ENCODE data around the gene AQP12A.
A peak's percentile ranks its signal among the peaks of the same experiment; 100 is the strongest.

The AQP12A gene

GRCh38 chr2:240701091-240701735, 9.5 kb downstream of the AQP12A start:
- H3K36me3 ChIP-seq: no peaks in the 10 kb centered on the region
- no peaks in the 10 kb centered on the region for H3K27me3 ChIP-seq (ENCODE audit: insufficient read depth, low read depth, severe bottlenecking)
- no peak for TF ChIP-seq CTCF (IDR thresholded peaks at IDR 0.05; ENCODE audit: low read depth, low read length)
- DNase-seq: no peak
- no peaks in the 10 kb centered on the region for H3K9me3 ChIP-seq (ENCODE audit: severe bottlenecking)
- H3K4me3 ChIP-seq (ENCODE audit: low read depth, low read length): no peak overlapping the region
- H3K27ac ChIP-seq: no peak overlapping the region

- no peak for DNase-seq
- H3K4me3 ChIP-seq (ENCODE audit: low read depth, low read length): no peak overlapping the region
- no peaks in the 10 kb centered on the region for H3K9me3 ChIP-seq (ENCODE audit: severe bottlenecking)
- no peaks in the 10 kb centered on the region for H3K27me3 ChIP-seq (ENCODE audit: insufficient read depth, low read depth, severe bottlenecking)
- TF ChIP-seq CTCF (IDR thresholded peaks at IDR 0.05; ENCODE audit: low read depth, low read length): 0 out of 2 replicates have a peak, but pooled peaks have one; percentile 25
- H3K36me3 ChIP-seq: no peaks in the 10 kb centered on the region
- H3K27ac ChIP-seq: no peak overlapping the region
These were observed 10.3 kb downstream of the AQP12A start for GRCh38 chr2:240701736-240702639.

GRCh38 chr2:240702640-240703011, 11.0 kb downstream of the AQP12A start:
- no peaks in the 10 kb centered on the region for H3K9me3 ChIP-seq (ENCODE audit: severe bottlenecking)
- no peak for DNase-seq
- no peaks in the 10 kb centered on the region for H3K27me3 ChIP-seq (ENCODE audit: insufficient read depth, low read depth, severe bottlenecking)
- H3K27ac ChIP-seq: no peak overlapping the region
- TF ChIP-seq CTCF (IDR thresholded peaks at IDR 0.05; ENCODE audit: low read depth, low read length): no peak
- H3K36me3 ChIP-seq: no peaks in the 10 kb centered on the region
- no peak overlapping the region for H3K4me3 ChIP-seq (ENCODE audit: low read depth, low read length)

- TF ChIP-seq CTCF (IDR thresholded peaks at IDR 0.05; ENCODE audit: low read depth, low read length): no peak
- H3K27ac ChIP-seq: no peak overlapping the region
- no peak for DNase-seq
- H3K36me3 ChIP-seq: no peaks in the 10 kb centered on the region
- no peaks in the 10 kb centered on the region for H3K27me3 ChIP-seq (ENCODE audit: insufficient read depth, low read depth, severe bottlenecking)
- H3K9me3 ChIP-seq (ENCODE audit: severe bottlenecking): no peaks in the 10 kb centered on the region
- H3K4me3 ChIP-seq (ENCODE audit: low read depth, low read length): no peak overlapping the region
These were observed 12.0 kb downstream of the AQP12A start for GRCh38 chr2:240703417-240704341.

GRCh38 chr2:240704651-240705050, 13.0 kb downstream of the AQP12A start:
- no peaks in the 10 kb centered on the region for H3K27me3 ChIP-seq (ENCODE audit: insufficient read depth, low read depth, severe bottlenecking)
- no peak for TF ChIP-seq CTCF (IDR thresholded peaks at IDR 0.05; ENCODE audit: low read depth, low read length)
- DNase-seq: no peak

More at GRCh38 chr2:240704651-240705050, 13.0 kb downstream of the AQP12A start:
- no peaks in the 10 kb centered on the region for H3K36me3 ChIP-seq
- H3K4me3 ChIP-seq (ENCODE audit: low read depth, low read length): no peak overlapping the region
- no peak overlapping the region for H3K27ac ChIP-seq
- no peaks in the 10 kb centered on the region for H3K9me3 ChIP-seq (ENCODE audit: severe bottlenecking)
